HCT116 (cell line): Measurements from ENCODE around the gene COG5. TPM values are rescaled to one million over a fixed set of nuclear protein-coding genes. Genes with fewer than 3 reads are reported as not detected.

Source experiments
- ATAC-seq: fragments of 200-7000 bp; cut with Tn5 transposase; 2 replicates; pipeline ENCODE4 v1.9.1; 2020; ENCODE audit warnings: mild to moderate bottlenecking, moderate library complexity
- BruUV-seq: library from RNA; stranded (reverse); fragments of 400-500 nt; replicated peaks from 2 replicates; lab custom pipeline; 2021; lab: Mats Ljungman, UMichigan
- CTCF ChIA-PET: fragments of 300-600 bp; sonication (Branson Sonifier 250); formaldehyde crosslinking; loops from one replicate; lab custom pipeline; 2021; ENCODE audit warnings: antibody characterized with exemption; lab: Charles Lee
- POLR2A ChIA-PET: fragments of 300-600, 350-600 bp; sonication (Branson Sonifier 250); formaldehyde crosslinking; loops from one replicate; lab custom pipeline; 2021; ENCODE audit warnings: antibody characterized with exemption; lab: Charles Lee
- RAD21 ChIA-PET, 2 experiments: fragments of 300-600 bp; sonication (Branson Sonifier 250); formaldehyde crosslinking; loops; one replicate each; lab custom pipeline; 2023; ENCODE audit warnings: low total read pairs in 2 of 2; ENCODE audit not compliant: uncharacterized antibody in 2 of 2, unreplicated experiment in 2 of 2, low non-redundant PET in 1 of 2; lab: Charles Lee
- DNase-seq: peaks from one replicate; pipeline ENCODE4 v3.0.0-alpha.2; 2010; ENCODE audit warnings: low read depth, low spot score
- H2AFZ ChIP-seq: fragments of 200-600 bp; shearing (Covaris generic), sonication (generic); 2 replicates; pipeline ENCODE4 v1.6.1; 2017; ENCODE audit warnings: low read depth, mixed run types, mixed read lengths, antibody characterized with exemption, low read length; ENCODE audit not compliant: poor library complexity, severe bottlenecking
- H3K27ac ChIP-seq: 2 replicates; pipeline ENCODE4 v1.5.1; 2012; ENCODE audit warnings: low read depth, low read length
- H3K27me3 ChIP-seq: fragments of 200-600 bp; sonication (generic); 2 replicates; pipeline ENCODE4 v1.6.1; 2016; ENCODE audit warnings: mixed run types, low read length, mixed read lengths; ENCODE audit not compliant: insufficient read depth
- H3K36me3 ChIP-seq, 2 experiments: fragments of 200-500 bp in 1 of 2; fragments of 200-600 bp in 1 of 2; sonication (Bioruptor generic) in 1 of 2; sonication (generic) in 1 of 2; 2 replicates each; pipeline versions ENCODE4 v1.5.1 to v1.6.1; 2014 to 2016; ENCODE audit warnings: low read length in 2 of 2, inconsistent platforms in 1 of 2, mixed read lengths in 1 of 2, mixed run types in 1 of 2; ENCODE audit not compliant: insufficient read depth in 2 of 2, control insufficient read depth in 1 of 2
- H3K4me1 ChIP-seq, 2 experiments: fragments of 200-600 bp in 1 of 2; sonication (generic) in 1 of 2; 2 replicates each; pipeline versions ENCODE4 v1.5.1 to v1.6.1; 2012 to 2017; ENCODE audit warnings: low read length in 2 of 2, inconsistent platforms in 1 of 2, mild to moderate bottlenecking in 1 of 2, mixed read lengths in 1 of 2, mixed run types in 1 of 2, moderate library complexity in 1 of 2; ENCODE audit not compliant: insufficient read depth in 2 of 2, control insufficient read depth in 1 of 2
- H3K4me2 ChIP-seq: fragments of 200-600 bp; sonication (generic); 2 replicates; pipeline ENCODE4 v1.6.1; 2017; ENCODE audit warnings: mixed run types, low read length, mixed read lengths
- H3K4me3 ChIP-seq, 2 experiments: fragments of 200-600 bp in 1 of 2; sonication (generic) in 1 of 2; replicated peaks in 1 of 2; 2 replicates each; pipeline ENCODE4 v1.5.1; 2011 to 2016; ENCODE audit warnings: low read length in 2 of 2, control low read depth in 1 of 2, low read depth in 1 of 2, mild to moderate bottlenecking in 1 of 2, mixed read lengths in 1 of 2, mixed run types in 1 of 2
- H3K79me2 ChIP-seq: fragments of 200-600 bp; sonication (generic); 2 replicates; pipeline ENCODE4 v1.6.1; 2017; ENCODE audit warnings: mild to moderate bottlenecking, mixed run types, low read length, moderate library complexity, mixed read lengths; ENCODE audit not compliant: insufficient read depth
- H3K9ac ChIP-seq: fragments of 200-600 bp; sonication (generic); 2 replicates; pipeline ENCODE4 v1.6.1; 2016; ENCODE audit warnings: low read length, mixed read lengths
- H3K9me2 ChIP-seq: fragments of 200-600 bp; sonication (generic), shearing (Covaris generic); 2 replicates; pipeline ENCODE4 v1.6.1; 2017; ENCODE audit warnings: mixed run types, mild to moderate bottlenecking, moderate library complexity; ENCODE audit not compliant: insufficient read depth
- H3K9me3 ChIP-seq, 2 experiments: fragments of 200-500 bp in 1 of 2; fragments of 200-600 bp in 1 of 2; sonication (Bioruptor generic) in 1 of 2; sonication (generic) in 1 of 2; 2 replicates each; pipeline ENCODE4 v1.6.1; 2014 to 2017; ENCODE audit warnings: low read length in 2 of 2, mixed read lengths in 2 of 2, inconsistent platforms in 1 of 2, low read depth in 1 of 2, mild to moderate bottlenecking in 1 of 2, mixed run types in 1 of 2, moderate library complexity in 1 of 2; ENCODE audit not compliant: control insufficient read depth in 1 of 2, insufficient read depth in 1 of 2
- H4K20me1 ChIP-seq: fragments of 200-600 bp; sonication (generic), shearing (Covaris generic); 2 replicates; pipeline ENCODE4 v1.6.1; 2017; ENCODE audit warnings: mixed run types, mild to moderate bottlenecking, moderate library complexity; ENCODE audit not compliant: insufficient read depth
- ATF3 ChIP-seq: IDR thresholded peaks from 2 replicates; pipeline ENCODE4 v1.6.1; 2012
- CBX3 ChIP-seq: IDR thresholded peaks from 2 replicates; pipeline ENCODE4 v1.6.1; 2012; ENCODE audit warnings: low read depth
- CEBPB ChIP-seq: IDR thresholded peaks from 2 replicates; pipeline ENCODE4 v1.6.1; 2012; ENCODE audit warnings: low read depth
- CTCF ChIP-seq, 3 experiments: fragments of 200-600 bp in 1 of 3; sonication (generic) in 1 of 3; IDR thresholded peaks in 2 of 3; conservative IDR thresholded peaks in 1 of 3; 2 replicates each; pipeline ENCODE4 v1.5.1; 2012 to 2017; ENCODE audit warnings: low read depth in 2 of 3, low read length in 2 of 3, antibody characterized with exemption in 1 of 3, borderline replicate concordance in 1 of 3, control low read depth in 1 of 3, mild to moderate bottlenecking in 1 of 3, mixed read lengths in 1 of 3, mixed run types in 1 of 3, moderate library complexity in 1 of 3; ENCODE audit not compliant: insufficient read depth in 1 of 3
- EGR1 ChIP-seq: IDR thresholded peaks from 2 replicates; pipeline ENCODE4 v1.6.1; 2012; ENCODE audit warnings: low read depth
- ELF1 ChIP-seq: IDR thresholded peaks from 2 replicates; pipeline ENCODE4 v1.6.1; 2012; ENCODE audit warnings: low read depth, borderline replicate concordance
- EZH2 ChIP-seq: fragments of 200-600 bp; sonication (generic); IDR thresholded peaks from 2 replicates; pipeline ENCODE4 v1.6.1; 2017; ENCODE audit warnings: antibody characterized with exemption, mixed run types
- EZH2phosphoT487 ChIP-seq: fragments of 200-600 bp; IDR thresholded peaks from 2 replicates; pipeline ENCODE4 v1.6.1; 2018; ENCODE audit warnings: antibody characterized with exemption, borderline replicate concordance
- FOSL1 ChIP-seq: IDR thresholded peaks from 2 replicates; pipeline ENCODE4 v1.6.1; 2012; ENCODE audit warnings: low read depth
- JUND ChIP-seq: IDR thresholded peaks from 2 replicates; pipeline ENCODE4 v1.6.1; 2012
- POLR2A ChIP-seq: IDR thresholded peaks from 2 replicates; pipeline ENCODE4 v1.7.0; 2011; ENCODE audit warnings: borderline replicate concordance; ENCODE audit not compliant: insufficient read depth, insufficient read length; ENCODE audit errors: extremely low read depth
- POLR2AphosphoS5 ChIP-seq: IDR thresholded peaks from 2 replicates; pipeline ENCODE4 v1.6.1; 2011; ENCODE audit warnings: mild to moderate bottlenecking, low read depth, low read length, moderate library complexity
- RAD21 ChIP-seq: IDR thresholded peaks from 2 replicates; pipeline ENCODE4 v1.6.1; 2012; ENCODE audit warnings: low read depth, mild to moderate bottlenecking
- SP1 ChIP-seq: IDR thresholded peaks from 2 replicates; pipeline ENCODE4 v1.6.1; 2012; ENCODE audit warnings: low read depth
- SRF ChIP-seq: IDR thresholded peaks from 2 replicates; pipeline ENCODE4 v1.6.1; 2012; ENCODE audit warnings: low read depth
- TCF7L2 ChIP-seq: IDR thresholded peaks from 2 replicates; pipeline ENCODE4 v1.7.0; 2011; ENCODE audit warnings: borderline replicate concordance, inconsistent platforms; ENCODE audit not compliant: insufficient read depth, insufficient read length; ENCODE audit errors: extremely low read depth
- ZFX ChIP-seq: fragments of 450-650 bp; IDR thresholded peaks from 2 replicates; pipeline ENCODE4 v1.6.1; 2017
- intact Hi-C: fragments of 100-400 bp; cut with micrococcal nuclease; formaldehyde crosslinking; loops from 2 replicates; pipeline ENCODE4 v1.10.0; 2022
- total RNA-seq: library from RNA; stranded (reverse); gene quantifications from one replicate; pipeline ENCODE4 v1.2.1, GENCODE V29; 2021; ENCODE audit not compliant: unreplicated experiment
- TF ChIP-seq, protein P1 (sequence below): IDR thresholded peaks from 2 replicates; pipeline ENCODE4 v1.6.1; 2012

The COG5 gene
- total RNA-seq, 1 experiment from 2014 or later: 30.7 TPM

DNA sequence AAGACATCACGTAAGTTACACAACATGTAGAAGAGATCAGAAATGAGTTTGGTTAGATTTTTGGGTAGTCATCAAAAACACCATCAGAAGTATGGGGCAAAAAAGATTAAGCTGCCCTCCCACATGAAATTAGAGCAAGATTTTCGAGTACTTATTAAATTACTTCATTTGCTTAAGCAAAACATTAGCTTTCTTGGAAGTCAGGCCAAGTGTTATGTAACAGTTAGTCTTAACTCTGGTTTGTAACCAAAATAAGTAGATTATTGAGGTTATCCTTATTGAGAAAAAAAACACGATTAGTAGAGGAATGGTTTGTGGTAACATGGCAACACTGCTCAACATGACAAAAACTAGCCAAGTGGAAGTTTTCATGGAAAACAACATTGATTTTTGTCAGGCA, 357.0 kb downstream of the COG5 start:
- no peak for ATAC-seq
- no peaks in the 10 kb centered on the region for H3K9me2 ChIP-seq
- RAD21 ChIA-PET: no interaction called here
- H3K9me3 ChIP-seq: no peaks in the 10 kb centered on the region
- H3K27me3 ChIP-seq: no peaks in the 10 kb centered on the region
- H3K4me2 ChIP-seq: no peak overlapping the region
- H3K79me2 ChIP-seq: no peaks in the 10 kb centered on the region
- H3K36me3 ChIP-seq: peaks cover 2 to 5% of the 10 kb centered on the region in 2 experiments; a peak in 1 of 4 replicates
- no peak overlapping the region for H3K4me3 ChIP-seq
- TF ChIP-seq EZH2phosphoT487 (no peak), FOSL1 (no peak), ATF3 (no peak), ELF1 (no peak), ZFX (no peak), EZH2 (no peak), POLR2AphosphoS5 (no peak), SP1 (no peak), POLR2A (no peak), SRF (no peak), CEBPB (no peak), RAD21 (no peak), EGR1 (no peak), CTCF (IDR thresholded peaks at IDR 0.05 in 2 of 3, conservative IDR thresholded peaks at IDR 0.05 in 1 of 3; ENCODE audit: borderline replicate concordance in 1 of 3, insufficient read depth in 1 of 3, low read depth in 2 of 3, low read length in 2 of 3) (no peak), CBX3 (no peak), TCF7L2 (no peak), JUND (no peak)
- TF ChIP-seq, protein P1, sequence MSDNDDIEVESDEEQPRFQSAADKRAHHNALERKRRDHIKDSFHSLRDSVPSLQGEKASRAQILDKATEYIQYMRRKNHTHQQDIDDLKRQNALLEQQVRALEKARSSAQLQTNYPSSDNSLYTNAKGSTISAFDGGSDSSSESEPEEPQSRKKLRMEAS: no peak
- BruUV-seq: no TSS peak
- POLR2A ChIA-PET: no interaction called here
- no peaks in the 10 kb centered on the region for H3K4me1 ChIP-seq
- DNase-seq: no peak
- no peaks in the 10 kb centered on the region for H4K20me1 ChIP-seq
- H3K27ac ChIP-seq: no peak overlapping the region
- CTCF ChIA-PET: no interaction called here
- no peak overlapping the region for H2AFZ ChIP-seq
- intact Hi-C loops: no loop called here
- H3K9ac ChIP-seq: no peak overlapping the region
